ENCODE data around the gene NKAIN2. TPM values are rescaled to one million over a fixed set of nuclear protein-coding genes. Genes with fewer than 3 reads are reported as not detected.
"Not testable (repeated sequence)": the region's sequence is repeated elsewhere in the genome, so short reads cannot be mapped to it uniquely, and the experiment has no call there.

The NKAIN2 gene
- polyA plus RNA-seq, 2 donors: 0.02 TPM; not detected in 1

- Histone ChIP-seq H3K9me3 (ENCODE audit: control insufficient read depth in 2 of 2, insufficient read depth in 1 of 2, low read depth in 1 of 2, low read length in 1 of 2) (no peaks in the 10 kb centered on the region), H3K4me3 (ENCODE audit: low read depth in 1 of 2, low read length in 2 of 2) (no peak overlapping the region), H3K36me3 (ENCODE audit: control insufficient read depth in 2 of 2, insufficient read depth in 2 of 2, low read length in 1 of 2) (no peaks in the 10 kb centered on the region), H3K27me3 (ENCODE audit: control insufficient read depth in 1 of 2, insufficient read depth in 2 of 2, low read length in 2 of 2) (no peaks in the 10 kb centered on the region), H3K27ac (ENCODE audit: low read depth in 2 of 2, low read length in 1 of 2) (no peak overlapping the region), H3K4me1 (ENCODE audit: control insufficient read depth in 2 of 2, insufficient read depth in 2 of 2, low read length in 1 of 2) (no peaks in the 10 kb centered on the region)
- WGBS, 2 donors: 89 to 92% methylated on average over 2 of the region's 2 CpGs
Measured at GRCh38 chr6:123897965-123898364, 94.3 kb downstream of the NKAIN2 start.

GRCh38 chr6:123898665-123899064 lies 95.0 kb downstream of the NKAIN2 start:
- Histone ChIP-seq H3K27me3 (ENCODE audit: control insufficient read depth in 1 of 2, insufficient read depth in 2 of 2, low read length in 2 of 2) (no peaks in the 10 kb centered on the region), H3K9me3 (ENCODE audit: control insufficient read depth in 2 of 2, insufficient read depth in 1 of 2, low read depth in 1 of 2, low read length in 1 of 2) (no peaks in the 10 kb centered on the region), H3K36me3 (ENCODE audit: control insufficient read depth in 2 of 2, insufficient read depth in 2 of 2, low read length in 1 of 2) (no peaks in the 10 kb centered on the region), H3K27ac (ENCODE audit: low read depth in 2 of 2, low read length in 1 of 2) (no peak overlapping the region), H3K4me1 (ENCODE audit: control insufficient read depth in 2 of 2, insufficient read depth in 2 of 2, low read length in 1 of 2) (no peaks in the 10 kb centered on the region), H3K4me3 (ENCODE audit: low read depth in 1 of 2, low read length in 2 of 2) (no peak overlapping the region)
- 47 to 64% methylated on average over 1 of the region's 1 CpG for WGBS, 2 donors

GRCh38 chr6:123899745-123900144 lies 96.1 kb downstream of the NKAIN2 start:
- Histone ChIP-seq H3K27me3 (ENCODE audit: control insufficient read depth in 1 of 2, insufficient read depth in 2 of 2, low read length in 2 of 2) (no peaks in the 10 kb centered on the region), H3K36me3 (ENCODE audit: control insufficient read depth in 2 of 2, insufficient read depth in 2 of 2, low read length in 1 of 2) (no peaks in the 10 kb centered on the region), H3K9me3 (ENCODE audit: control insufficient read depth in 2 of 2, insufficient read depth in 1 of 2, low read depth in 1 of 2, low read length in 1 of 2) (no peaks in the 10 kb centered on the region), H3K27ac (ENCODE audit: low read depth in 2 of 2, low read length in 1 of 2) (no peak overlapping the region), H3K4me3 (ENCODE audit: low read depth in 1 of 2, low read length in 2 of 2) (no peak overlapping the region), H3K4me1 (ENCODE audit: control insufficient read depth in 2 of 2, insufficient read depth in 2 of 2, low read length in 1 of 2) (no peaks in the 10 kb centered on the region)
- 86 to 89% methylated on average over 6 of the region's 6 CpGs for WGBS, 2 donors

- no peaks in the 10 kb centered on the region for H3K27me3 ChIP-seq (ENCODE audit: control insufficient read depth in 1 of 2, insufficient read depth in 2 of 2, low read length in 2 of 2)
- H3K27ac ChIP-seq (ENCODE audit: low read depth in 2 of 2, low read length in 1 of 2): no peak overlapping the region
- H3K9me3 ChIP-seq (ENCODE audit: control insufficient read depth in 2 of 2, insufficient read depth in 1 of 2, low read depth in 1 of 2, low read length in 1 of 2): no peaks in the 10 kb centered on the region
- no peaks in the 10 kb centered on the region for H3K4me1 ChIP-seq (ENCODE audit: control insufficient read depth in 2 of 2, insufficient read depth in 2 of 2, low read length in 1 of 2)
- H3K4me3 ChIP-seq (ENCODE audit: low read depth in 1 of 2, low read length in 2 of 2): no peak overlapping the region
- no peaks in the 10 kb centered on the region for H3K36me3 ChIP-seq (ENCODE audit: control insufficient read depth in 2 of 2, insufficient read depth in 2 of 2, low read length in 1 of 2)
- WGBS, 2 donors: 59 to 67% methylated on average over 2 of the region's 2 CpGs
Measured at GRCh38 chr6:123901436-123901835, 97.8 kb downstream of the NKAIN2 start.

GRCh38 chr6:123902738-123903313 lies 99.2 kb downstream of the NKAIN2 start:
- 86 to 89% methylated on average over 6 of the region's 6 CpGs for WGBS, 2 donors
- Histone ChIP-seq H3K27me3 (ENCODE audit: control insufficient read depth in 1 of 2, insufficient read depth in 2 of 2, low read length in 2 of 2) (no peaks in the 10 kb centered on the region), H3K4me1 (ENCODE audit: control insufficient read depth in 2 of 2, insufficient read depth in 2 of 2, low read length in 1 of 2) (no peaks in the 10 kb centered on the region), H3K4me3 (ENCODE audit: low read depth in 1 of 2, low read length in 2 of 2) (no peak overlapping the region), H3K36me3 (ENCODE audit: control insufficient read depth in 2 of 2, insufficient read depth in 2 of 2, low read length in 1 of 2) (no peaks in the 10 kb centered on the region), H3K9me3 (ENCODE audit: control insufficient read depth in 2 of 2, insufficient read depth in 1 of 2, low read depth in 1 of 2, low read length in 1 of 2) (no peaks in the 10 kb centered on the region), H3K27ac (ENCODE audit: low read depth in 2 of 2, low read length in 1 of 2) (no peak overlapping the region)

GRCh38 chr6:123904228-123904627 lies 100.6 kb downstream of the NKAIN2 start:
- WGBS, 2 donors: 78 to 85% methylated on average over 2 of the region's 2 CpGs
- no peaks in the 10 kb centered on the region for H3K36me3 ChIP-seq (ENCODE audit: control insufficient read depth in 2 of 2, insufficient read depth in 2 of 2, low read length in 1 of 2)
- H3K4me3 ChIP-seq (ENCODE audit: low read depth in 1 of 2, low read length in 2 of 2): no peak overlapping the region
- no peak overlapping the region for H3K27ac ChIP-seq (ENCODE audit: low read depth in 2 of 2, low read length in 1 of 2)
- no peaks in the 10 kb centered on the region for H3K27me3 ChIP-seq (ENCODE audit: control insufficient read depth in 1 of 2, insufficient read depth in 2 of 2, low read length in 2 of 2)
- H3K4me1 ChIP-seq (ENCODE audit: control insufficient read depth in 2 of 2, insufficient read depth in 2 of 2, low read length in 1 of 2): no peaks in the 10 kb centered on the region
- no peaks in the 10 kb centered on the region for H3K9me3 ChIP-seq (ENCODE audit: control insufficient read depth in 2 of 2, insufficient read depth in 1 of 2, low read depth in 1 of 2, low read length in 1 of 2)

GRCh38 chr6:123908797-123909196 lies 105.1 kb downstream of the NKAIN2 start:
- no peaks in the 10 kb centered on the region for H3K9me3 ChIP-seq (ENCODE audit: control insufficient read depth in 2 of 2, insufficient read depth in 1 of 2, low read depth in 1 of 2, low read length in 1 of 2)
- WGBS, 2 donors: 75 to 87% methylated on average over 2 of the region's 2 CpGs

GRCh38 chr6:123909989-123910388 lies 106.3 kb downstream of the NKAIN2 start:
- Histone ChIP-seq H3K36me3 (ENCODE audit: control insufficient read depth in 2 of 2, insufficient read depth in 2 of 2, low read length in 1 of 2) (no peaks in the 10 kb centered on the region), H3K4me3 (ENCODE audit: low read depth in 1 of 2, low read length in 2 of 2) (no peak overlapping the region), H3K4me1 (ENCODE audit: control insufficient read depth in 2 of 2, insufficient read depth in 2 of 2, low read length in 1 of 2) (no peaks in the 10 kb centered on the region), H3K27me3 (ENCODE audit: control insufficient read depth in 1 of 2, insufficient read depth in 2 of 2, low read length in 2 of 2) (no peaks in the 10 kb centered on the region), H3K9me3 (ENCODE audit: control insufficient read depth in 2 of 2, insufficient read depth in 1 of 2, low read depth in 1 of 2, low read length in 1 of 2) (no peaks in the 10 kb centered on the region), H3K27ac (ENCODE audit: low read depth in 2 of 2, low read length in 1 of 2) (no peak overlapping the region)
- 42 to 50% methylated on average over 2 of the region's 2 CpGs for WGBS, 2 donors

More at GRCh38 chr6:123908797-123909196, 105.1 kb downstream of the NKAIN2 start:
- no peak overlapping the region for H3K27ac ChIP-seq (ENCODE audit: low read depth in 2 of 2, low read length in 1 of 2)
- no peaks in the 10 kb centered on the region for H3K4me1 ChIP-seq (ENCODE audit: control insufficient read depth in 2 of 2, insufficient read depth in 2 of 2, low read length in 1 of 2)
- H3K36me3 ChIP-seq (ENCODE audit: control insufficient read depth in 2 of 2, insufficient read depth in 2 of 2, low read length in 1 of 2): no peaks in the 10 kb centered on the region
- H3K4me3 ChIP-seq (ENCODE audit: low read depth in 1 of 2, low read length in 2 of 2): no peak overlapping the region
- no peaks in the 10 kb centered on the region for H3K27me3 ChIP-seq (ENCODE audit: control insufficient read depth in 1 of 2, insufficient read depth in 2 of 2, low read length in 2 of 2)

- H3K9me3 ChIP-seq (ENCODE audit: control insufficient read depth in 2 of 2, insufficient read depth in 1 of 2, low read depth in 1 of 2, low read length in 1 of 2): no peaks in the 10 kb centered on the region
- H3K27ac ChIP-seq (ENCODE audit: low read depth in 2 of 2, low read length in 1 of 2): no peak overlapping the region
- H3K4me1 ChIP-seq (ENCODE audit: control insufficient read depth in 2 of 2, insufficient read depth in 2 of 2, low read length in 1 of 2): no peaks in the 10 kb centered on the region
- no peaks in the 10 kb centered on the region for H3K27me3 ChIP-seq (ENCODE audit: control insufficient read depth in 1 of 2, insufficient read depth in 2 of 2, low read length in 2 of 2)
- no peak overlapping the region for H3K4me3 ChIP-seq (ENCODE audit: low read depth in 1 of 2, low read length in 2 of 2)
- 76 to 81% methylated on average over 1 of the region's 1 CpG for WGBS, 2 donors
- no peaks in the 10 kb centered on the region for H3K36me3 ChIP-seq (ENCODE audit: control insufficient read depth in 2 of 2, insufficient read depth in 2 of 2, low read length in 1 of 2)
Measured at GRCh38 chr6:123913863-123914262, 110.2 kb downstream of the NKAIN2 start.

GRCh38 chr6:123923379-123923778 lies 119.7 kb downstream of the NKAIN2 start:
- not testable (repeated sequence) for H3K4me3 ChIP-seq (ENCODE audit: low read depth in 1 of 2, low read length in 2 of 2); H3K4me1 ChIP-seq (ENCODE audit: control insufficient read depth in 2 of 2, insufficient read depth in 2 of 2, low read length in 1 of 2); H3K27ac ChIP-seq (ENCODE audit: low read depth in 2 of 2, low read length in 1 of 2); H3K27me3 ChIP-seq (ENCODE audit: control insufficient read depth in 1 of 2, insufficient read depth in 2 of 2, low read length in 2 of 2); H3K9me3 ChIP-seq (ENCODE audit: control insufficient read depth in 2 of 2, insufficient read depth in 1 of 2, low read depth in 1 of 2, low read length in 1 of 2); H3K36me3 ChIP-seq (ENCODE audit: control insufficient read depth in 2 of 2, insufficient read depth in 2 of 2, low read length in 1 of 2)
- WGBS, 2 donors: 83 to 88% methylated on average over 1 of the region's 3 CpGs
